HG03135 (cell line): Measurements from ENCODE around the gene SAPCD2.

Source experiments
- ATAC-seq: cut with Tn5 transposase; IDR thresholded peaks from one replicate; pipeline ENCODE4 v1.9.1; 2021; ENCODE audit warnings: mild to moderate bottlenecking, moderate library complexity; ENCODE audit not compliant: unreplicated experiment

SAPCD2 gene

GRCh38 chr9:137082222-137082924 is 12.0 kb upstream of the SAPCD2 start:
- ATAC-seq, result no peak

- no peak for ATAC-seq
These were observed 10.1 kb upstream of the SAPCD2 start for GRCh38 chr9:137080260-137081122.

DNA sequence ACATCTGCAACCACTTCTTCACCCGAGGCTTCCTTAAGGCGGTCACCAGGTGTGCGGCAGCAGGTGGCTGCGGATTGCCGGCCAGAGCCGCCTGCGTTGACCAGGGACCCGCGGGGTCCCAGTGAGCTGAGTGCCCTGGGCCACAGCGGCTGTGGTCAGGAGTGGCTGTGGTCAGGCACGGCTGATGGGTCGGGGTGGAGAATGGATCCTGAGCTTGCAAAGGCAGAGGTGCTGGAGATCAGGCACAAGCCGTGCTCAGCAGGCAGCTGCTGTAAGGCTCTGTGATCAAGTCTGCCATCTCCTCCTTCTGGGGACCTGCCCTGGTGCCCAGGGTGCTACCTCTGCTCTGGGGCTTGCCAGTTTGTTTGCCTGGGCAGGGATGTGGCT is 9.0 kb upstream of the SAPCD2 start:
- ATAC-seq, result no peak

- ATAC-seq, result no peak
These were observed 8.5 kb upstream of the SAPCD2 start for GRCh38 chr9:137078701-137079400.

DNA sequence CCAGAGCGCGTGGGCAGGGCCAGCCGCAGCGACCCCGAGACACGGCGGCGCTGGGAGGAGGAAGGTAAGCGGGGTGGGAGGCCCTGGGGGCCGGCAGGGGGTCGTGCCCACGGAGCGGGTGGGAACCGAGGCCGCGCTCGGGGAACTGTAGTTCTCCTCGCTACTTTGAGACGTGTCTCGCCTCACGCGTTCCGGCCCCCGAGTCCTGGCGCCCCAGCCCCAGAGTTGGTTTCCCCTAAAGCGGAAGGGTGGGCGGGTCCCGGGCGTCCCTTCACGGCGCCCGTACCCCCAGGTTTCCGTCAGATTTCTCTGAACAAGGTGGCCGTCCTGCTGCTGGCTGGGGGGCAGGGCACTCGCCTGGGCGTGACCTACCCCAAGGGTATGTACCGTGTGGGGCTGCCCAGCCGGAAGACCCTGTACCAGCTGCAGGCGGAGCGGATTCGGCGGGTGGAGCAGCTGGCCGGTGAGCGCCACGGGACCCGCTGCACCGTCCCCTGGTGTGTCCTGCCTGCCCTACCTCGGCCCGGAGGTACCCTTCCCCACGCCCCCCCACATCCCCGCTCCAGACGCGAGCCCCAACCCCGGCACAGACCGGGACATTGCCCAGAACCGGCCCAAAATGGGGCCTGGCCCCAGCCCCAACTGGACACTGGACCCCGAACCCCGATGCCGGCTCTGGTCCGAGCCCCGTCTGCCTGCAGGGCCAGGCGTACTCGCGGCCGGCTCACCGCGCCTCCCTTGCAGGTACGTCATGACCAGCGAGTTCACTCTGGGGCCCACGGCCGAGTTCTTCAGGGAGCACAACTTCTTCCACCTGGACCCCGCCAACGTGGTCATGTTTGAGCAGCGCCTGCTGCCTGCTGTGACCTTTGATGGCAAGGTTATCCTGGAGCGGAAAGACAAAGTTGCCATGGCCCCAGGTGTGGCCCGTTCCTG is 7.7 kb upstream of the SAPCD2 start:
- peak; percentile 24 for ATAC-seq

- ATAC-seq, result peak; percentile 44
These were observed 6.8 kb upstream of the SAPCD2 start, which contains the start of gene UAP1L1 for GRCh38 chr9:137077010-137077747. Gene UAP1L1 (plus strand): TSS chr9:137077517. CDS start chr9:137077533, 16 bp downstream.

DNA sequence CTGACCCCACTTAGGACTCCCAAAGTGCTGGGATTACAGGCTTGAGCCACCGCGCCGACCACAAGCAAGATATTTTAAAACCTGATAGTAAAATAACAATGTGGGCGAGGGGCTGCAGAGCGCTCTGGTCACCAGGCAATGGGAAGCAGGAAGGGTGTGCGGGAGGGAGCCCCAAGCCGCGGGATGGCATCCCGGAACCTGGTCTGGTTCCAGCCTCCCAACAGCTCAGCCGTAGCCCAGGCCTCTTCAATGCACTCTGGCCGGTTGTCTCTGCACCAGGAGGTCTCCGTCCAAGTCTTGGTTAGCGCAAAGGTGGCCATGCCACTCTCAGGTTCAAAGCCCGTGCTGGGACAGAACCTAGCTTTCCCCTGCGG is 6.3 kb upstream of the SAPCD2 start:
- no peak for ATAC-seq

- no peak for ATAC-seq
These were observed 5.0 kb upstream of the SAPCD2 start for GRCh38 chr9:137075275-137075775.

DNA sequence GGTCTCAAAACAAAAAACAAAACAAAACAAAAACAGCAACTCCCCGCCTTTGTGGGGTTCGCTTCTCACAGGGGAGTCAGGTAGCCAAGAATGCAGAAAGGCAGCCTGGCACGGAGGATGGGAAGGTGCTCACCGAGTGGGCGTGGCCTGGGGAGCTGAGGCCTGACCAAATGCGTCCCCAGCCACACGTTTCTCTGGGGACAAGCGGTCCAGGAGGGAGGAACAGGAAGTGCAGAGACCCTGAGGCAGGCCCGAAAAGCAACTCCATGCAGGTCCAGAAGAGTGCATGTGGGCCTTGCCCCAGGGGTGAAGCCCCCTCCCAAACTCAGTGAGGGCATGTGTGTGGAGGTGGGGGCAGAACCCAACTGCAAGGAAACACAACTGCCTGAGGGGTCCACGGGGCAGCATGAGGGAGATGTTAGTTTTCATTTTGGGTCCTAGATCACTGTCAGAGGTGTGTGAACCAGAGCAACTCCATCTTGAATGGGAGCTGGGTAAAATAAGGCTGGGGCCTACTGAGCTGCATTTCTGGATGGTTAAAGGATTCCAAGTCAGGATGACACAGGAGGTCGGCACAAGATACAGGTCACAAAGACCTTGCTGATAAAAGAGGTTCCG is 4.4 kb upstream of the SAPCD2 start:
- no peak for ATAC-seq

DNA sequence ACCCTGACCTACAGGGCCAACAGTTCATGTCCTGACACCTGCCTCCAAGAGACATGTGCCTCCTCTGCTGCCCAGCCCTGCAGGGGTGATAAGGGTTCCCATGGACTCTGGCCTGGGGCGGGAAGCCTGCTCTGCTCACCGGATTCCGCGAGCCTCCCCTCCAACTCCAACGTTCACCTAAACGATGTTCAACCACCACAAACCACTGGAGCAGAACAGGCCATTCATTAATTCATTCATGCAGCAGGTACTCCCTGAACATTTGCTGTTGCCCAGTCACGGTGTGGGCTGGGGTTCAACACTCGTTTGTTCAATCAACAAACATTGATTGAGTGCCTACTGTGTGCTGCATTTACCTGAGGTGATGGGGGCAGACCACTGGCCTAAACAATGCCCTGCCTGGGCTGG is 3.6 kb upstream of the SAPCD2 start:
- ATAC-seq, result no peak

GRCh38 chr9:137071282-137071681 is 925 bp upstream of the SAPCD2 start:
- no peak for ATAC-seq

- peak; percentile 3 for ATAC-seq
These were observed 534 bp upstream of the SAPCD2 start for GRCh38 chr9:137070906-137071275.

- no peak for ATAC-seq
These were observed 757 bp downstream of the SAPCD2 start for GRCh38 chr9:137069508-137070091.

DNA sequence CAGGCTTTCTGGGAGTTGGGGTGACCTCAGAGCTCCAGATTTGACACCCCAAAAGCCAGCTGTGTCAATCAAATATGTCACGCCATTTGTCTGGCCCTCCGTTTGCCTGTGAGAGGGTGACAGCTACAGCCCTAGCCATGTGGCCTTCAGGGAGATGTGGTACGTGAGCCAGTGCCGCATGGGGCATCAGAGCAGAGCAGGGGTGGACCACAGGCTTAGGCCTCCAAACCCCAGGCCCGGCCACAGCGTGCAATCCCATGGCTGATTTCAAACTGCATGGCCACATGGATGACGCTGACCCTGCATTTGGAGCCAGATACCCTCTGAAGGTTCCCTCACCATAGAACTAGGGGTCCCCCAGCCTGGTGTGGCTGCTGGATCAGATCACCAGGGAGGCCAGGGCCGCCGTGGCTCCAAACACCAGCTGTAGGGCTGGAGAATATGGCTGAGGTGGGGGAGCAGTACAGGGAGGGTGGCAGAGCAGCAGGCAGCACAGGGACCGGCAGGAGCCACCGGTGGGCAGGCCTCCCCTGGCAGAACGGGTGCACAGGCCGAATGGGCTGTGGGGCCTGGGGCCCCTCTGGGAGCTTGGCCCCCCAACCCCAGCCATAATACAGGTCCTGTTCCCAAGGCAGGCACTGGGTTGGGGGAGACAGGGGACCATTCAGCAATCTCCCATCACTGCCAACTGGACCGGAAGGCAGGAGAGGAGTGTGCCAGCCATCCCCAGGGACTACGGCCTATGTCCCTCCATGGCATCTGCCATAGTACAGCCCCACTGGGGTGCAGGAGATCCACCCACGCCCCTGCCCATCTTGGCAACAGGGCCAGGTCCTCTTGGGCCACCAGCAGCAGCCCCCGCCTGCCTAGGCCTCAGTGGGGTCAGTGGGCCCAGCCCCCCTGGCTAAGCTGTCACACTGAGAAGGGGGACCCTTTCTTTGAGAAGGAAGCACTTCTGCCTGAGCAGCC is 1.5 kb downstream of the SAPCD2 start:
- ATAC-seq, result no peak

GRCh38 chr9:137067860-137068538 is 2.4 kb downstream of the SAPCD2 start:
- no peak for ATAC-seq

DNA sequence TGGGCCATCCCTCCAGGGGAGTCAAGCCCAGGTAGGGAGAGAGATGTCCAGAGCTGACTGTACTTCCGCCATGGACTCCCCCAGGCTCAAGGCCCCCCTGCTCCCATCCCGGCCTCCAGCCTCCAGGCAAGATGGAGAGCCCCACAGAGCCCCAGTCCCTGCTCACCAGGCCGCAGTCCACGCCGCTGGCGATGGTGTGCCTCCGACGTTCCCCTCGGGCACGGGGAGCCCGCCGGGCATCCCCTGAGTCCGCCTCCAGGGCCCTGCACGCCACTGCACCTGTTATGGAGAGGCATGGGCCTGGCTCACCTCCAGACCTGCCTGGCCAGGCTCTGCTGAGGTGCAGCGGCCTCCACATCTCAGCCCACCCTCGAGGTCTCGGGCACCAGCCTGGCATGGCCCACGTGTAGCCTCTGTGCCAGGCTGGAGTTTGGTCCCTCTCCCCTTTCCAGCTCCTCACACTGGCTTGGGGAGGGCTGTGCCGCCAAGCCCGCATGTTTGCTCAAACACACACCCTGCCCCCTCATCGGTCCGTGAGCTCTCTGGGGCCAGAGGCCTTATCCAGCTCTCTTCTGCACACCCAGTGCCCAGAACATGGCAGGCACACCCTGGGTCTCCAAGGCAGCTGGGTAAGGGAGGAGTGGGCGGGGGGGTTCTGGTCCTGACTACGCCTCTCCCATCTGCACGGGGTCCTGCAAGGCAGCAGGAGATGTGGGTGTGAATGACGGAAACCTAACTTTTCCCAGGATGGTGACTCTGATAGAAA is 4.1 kb downstream of the SAPCD2 start:
- ATAC-seq, result no peak
